ENCODE measurements around the gene BRI3BP. TPM values are rescaled to one million over a fixed set of nuclear protein-coding genes. Genes with fewer than 3 reads are reported as not detected.
"Not testable (repeated sequence)": the region's sequence is repeated elsewhere in the genome, so short reads cannot be mapped to it uniquely, and the experiment has no call there.

BRI3BP gene
- total RNA-seq, 1 donor from 2014 or later: 3.5 TPM

- intact Hi-C loops (cut with DNase I): no loop called here
- no peak for ATAC-seq (ENCODE audit: poor library complexity)
- DNase-seq: no peak
These were observed 22.6 kb upstream of the BRI3BP start for GRCh38 chr12:124970647-124971402.

- intact Hi-C loops (cut with DNase I): no loop called here
- ATAC-seq (ENCODE audit: poor library complexity) (no peak), DNase-seq (no peak)
These were observed 21.8 kb upstream of the BRI3BP start for GRCh38 chr12:124971603-124972002.

GRCh38 chr12:124972211-124972610 is 21.2 kb upstream of the BRI3BP start:
- DNase-seq: no peak
- no peak for ATAC-seq (ENCODE audit: poor library complexity)
- intact Hi-C loops (cut with DNase I): no loop called here

GRCh38 chr12:124975276-124975675 is 18.2 kb upstream of the BRI3BP start:
- intact Hi-C loops (cut with DNase I): no loop called here
- no peak for ATAC-seq (ENCODE audit: poor library complexity)
- no peak for DNase-seq

- no peak for ATAC-seq (ENCODE audit: poor library complexity)
- intact Hi-C loops (cut with DNase I): no loop called here
- no peak for DNase-seq
These were observed 16.4 kb upstream of the BRI3BP start for GRCh38 chr12:124976999-124977398.

- intact Hi-C loops (cut with DNase I): no loop called here
- no peak for ATAC-seq (ENCODE audit: poor library complexity)
- no peak for DNase-seq
These were observed 13.9 kb upstream of the BRI3BP start for GRCh38 chr12:124979568-124979967.

- ATAC-seq (ENCODE audit: poor library complexity) (no peak), DNase-seq (no peak)
- intact Hi-C loops (cut with DNase I): no loop called here
These were observed 13.2 kb upstream of the BRI3BP start for GRCh38 chr12:124980098-124980892.

GRCh38 chr12:124986876-124987275 is 6.6 kb upstream of the BRI3BP start:
- intact Hi-C loops (cut with DNase I); DNase-seq; ATAC-seq (ENCODE audit: poor library complexity): not testable (repeated sequence)

- ATAC-seq (ENCODE audit: poor library complexity) (peak; percentile 88), DNase-seq (no peak)
- intact Hi-C loops (cut with DNase I): loop anchor here (5.0 kb wide), 1 partner anchor 74 kb away; the partner anchor contains the start of gene AACS
These were observed 395 bp upstream of the BRI3BP start for GRCh38 chr12:124992874-124993625.

GRCh38 chr12:124994437-124994975 is 1.1 kb downstream of the BRI3BP start:
- intact Hi-C loops (cut with DNase I): loop anchor here (5.0 kb wide), 1 partner anchor 73 kb away; the partner anchor contains the start of gene AACS
- no peak for DNase-seq

GRCh38 chr12:124995200-124995961 is 1.9 kb downstream of the BRI3BP start:
- intact Hi-C loops (cut with DNase I): no loop called here
- DNase-seq: no peak
- no peak for ATAC-seq (ENCODE audit: poor library complexity)

More at GRCh38 chr12:124994437-124994975, 1.1 kb downstream of the BRI3BP start:
- no peak for ATAC-seq (ENCODE audit: poor library complexity)

GRCh38 chr12:124998705-124999104 is 5.3 kb downstream of the BRI3BP start:
- DNase-seq (no peak), ATAC-seq (ENCODE audit: poor library complexity) (no peak)
- intact Hi-C loops (cut with DNase I): no loop called here

GRCh38 chr12:125001636-125002035 is 8.2 kb downstream of the BRI3BP start:
- DNase-seq: no peak
- no peak for ATAC-seq (ENCODE audit: poor library complexity)
- intact Hi-C loops (cut with DNase I): no loop called here

GRCh38 chr12:125003021-125003420 is 9.6 kb downstream of the BRI3BP start:
- ATAC-seq (ENCODE audit: poor library complexity): no peak
- DNase-seq: no peak
- intact Hi-C loops (cut with DNase I): no loop called here

GRCh38 chr12:125004621-125005020 is 11.2 kb downstream of the BRI3BP start:
- no peak for DNase-seq
- intact Hi-C loops (cut with DNase I): no loop called here
- no peak for ATAC-seq (ENCODE audit: poor library complexity)

- DNase-seq (no peak), ATAC-seq (ENCODE audit: poor library complexity) (no peak)
- intact Hi-C loops (cut with DNase I): no loop called here
These were observed 12.2 kb downstream of the BRI3BP start for GRCh38 chr12:125005652-125006051.

- ATAC-seq (ENCODE audit: poor library complexity) (no peak), DNase-seq (no peak)
- intact Hi-C loops (cut with DNase I): no loop called here
These were observed 12.9 kb downstream of the BRI3BP start for GRCh38 chr12:125006365-125006764.

GRCh38 chr12:125013816-125014442 is 20.5 kb downstream of the BRI3BP start:
- intact Hi-C loops (cut with DNase I): no loop called here
- DNase-seq (no peak), ATAC-seq (ENCODE audit: poor library complexity) (no peak)
